GM18907 (cell line): ENCODE measurements around the gene NCKAP5.

ENCODE experiments used
- ATAC-seq: cut with Tn5 transposase; IDR thresholded peaks from one replicate; pipeline ENCODE4 v1.9.1; 2021; ENCODE audit warnings: mild to moderate bottlenecking, moderate library complexity; ENCODE audit not compliant: unreplicated experiment

NCKAP5 gene

DNA sequence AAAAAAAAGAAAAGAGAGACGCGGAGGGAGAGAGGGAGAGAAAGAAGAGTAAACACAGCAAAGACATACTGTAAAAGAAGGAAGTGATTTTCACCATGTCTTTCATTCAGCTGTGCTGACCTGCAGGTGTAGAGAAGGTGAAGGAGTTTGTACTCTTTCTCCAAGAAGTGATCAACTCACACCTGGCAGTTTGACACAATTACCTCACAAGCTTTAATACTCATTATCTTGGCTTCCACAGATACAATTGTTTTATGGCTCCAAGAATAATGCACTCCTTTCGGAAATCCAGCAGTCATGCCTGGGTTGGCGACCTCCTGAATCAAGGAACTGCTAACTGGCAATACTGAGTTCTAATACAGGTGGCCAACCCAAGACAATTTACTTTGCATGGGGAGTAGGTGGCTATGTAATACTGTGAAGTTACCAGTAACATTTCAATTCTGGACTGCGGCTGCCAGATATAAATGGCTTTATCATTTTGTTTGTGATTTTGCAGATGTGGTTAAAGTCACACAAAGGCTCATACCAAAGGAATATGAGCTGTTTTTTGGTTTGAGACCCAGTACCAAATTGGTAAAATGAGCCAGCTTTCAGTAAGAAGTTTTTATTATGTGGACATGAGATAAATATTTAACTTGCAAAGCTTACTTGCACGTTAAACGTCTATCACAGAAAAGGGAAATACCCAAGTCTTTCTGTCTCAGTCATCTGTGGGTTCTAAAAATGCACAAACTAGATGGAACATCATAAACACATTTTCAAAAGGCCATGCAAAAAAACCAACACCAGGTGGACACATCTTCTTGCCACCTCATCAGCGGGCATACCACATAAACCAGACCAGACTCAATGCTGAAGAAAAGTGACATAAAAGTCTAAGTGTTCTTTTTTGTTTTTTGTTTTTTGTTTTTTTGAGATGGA, 69.3 kb downstream of the NCKAP5 start:
- peak; percentile 73 for ATAC-seq

DNA sequence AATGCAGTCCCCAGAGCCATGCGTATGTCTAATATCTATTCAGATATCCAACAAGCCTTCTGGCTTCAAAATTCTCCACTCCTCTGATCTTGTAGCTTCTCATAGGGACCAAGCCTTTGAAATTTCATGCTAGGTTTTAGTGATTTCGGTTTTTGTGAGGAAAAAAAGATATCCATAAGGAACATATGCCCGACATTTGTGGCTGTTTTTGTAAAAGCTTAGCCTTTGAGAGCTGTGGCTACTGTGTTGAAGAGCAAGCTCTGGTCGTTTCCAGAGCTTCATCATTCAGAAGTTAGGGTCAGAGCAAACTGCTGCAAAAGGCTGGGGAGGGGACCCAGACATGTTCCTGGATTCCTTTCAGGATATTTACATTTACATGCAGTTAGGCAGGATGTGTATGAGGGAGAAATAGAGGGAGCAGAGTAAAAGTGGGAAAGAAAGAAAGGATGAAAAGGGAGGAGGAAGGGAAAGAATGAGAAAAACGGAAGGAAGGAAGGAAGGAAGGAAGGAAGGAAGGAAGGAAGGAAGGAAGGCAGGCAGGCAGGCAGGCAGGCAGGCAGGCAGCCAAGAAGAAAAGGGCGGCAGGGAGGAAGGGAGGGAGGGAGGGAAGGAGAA, 70.2 kb downstream of the NCKAP5 start:
- no peak for ATAC-seq

DNA sequence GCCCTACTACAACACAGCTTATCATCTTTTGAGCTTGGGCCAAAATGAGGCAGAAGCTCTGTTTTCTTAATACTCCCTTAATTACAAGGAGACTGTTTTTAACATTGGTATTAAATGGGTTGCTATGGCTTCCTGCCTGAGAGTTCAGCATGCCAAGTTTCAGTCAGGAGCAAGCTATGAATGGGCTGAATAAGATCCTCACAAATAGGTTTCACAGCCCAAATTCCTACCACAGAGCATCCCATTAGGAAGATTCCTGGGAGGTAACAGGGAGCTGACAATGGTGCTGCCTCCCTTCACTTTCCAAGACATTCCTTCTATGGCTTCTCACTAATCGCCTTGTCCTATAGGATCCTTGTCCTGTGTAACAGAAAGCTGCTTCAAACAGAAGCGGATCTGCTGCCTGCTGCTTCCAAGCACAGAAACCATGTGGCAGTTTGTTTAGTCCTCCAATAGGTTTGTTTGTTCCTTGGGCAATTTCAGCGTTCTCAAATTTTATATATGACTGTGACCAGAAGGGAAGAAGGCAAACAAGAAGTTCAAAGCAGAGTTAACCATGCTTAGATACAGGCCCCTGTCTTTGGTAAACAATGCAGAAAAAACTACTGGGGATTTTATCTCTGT, 70.9 kb downstream of the NCKAP5 start:
- ATAC-seq: no peak

DNA sequence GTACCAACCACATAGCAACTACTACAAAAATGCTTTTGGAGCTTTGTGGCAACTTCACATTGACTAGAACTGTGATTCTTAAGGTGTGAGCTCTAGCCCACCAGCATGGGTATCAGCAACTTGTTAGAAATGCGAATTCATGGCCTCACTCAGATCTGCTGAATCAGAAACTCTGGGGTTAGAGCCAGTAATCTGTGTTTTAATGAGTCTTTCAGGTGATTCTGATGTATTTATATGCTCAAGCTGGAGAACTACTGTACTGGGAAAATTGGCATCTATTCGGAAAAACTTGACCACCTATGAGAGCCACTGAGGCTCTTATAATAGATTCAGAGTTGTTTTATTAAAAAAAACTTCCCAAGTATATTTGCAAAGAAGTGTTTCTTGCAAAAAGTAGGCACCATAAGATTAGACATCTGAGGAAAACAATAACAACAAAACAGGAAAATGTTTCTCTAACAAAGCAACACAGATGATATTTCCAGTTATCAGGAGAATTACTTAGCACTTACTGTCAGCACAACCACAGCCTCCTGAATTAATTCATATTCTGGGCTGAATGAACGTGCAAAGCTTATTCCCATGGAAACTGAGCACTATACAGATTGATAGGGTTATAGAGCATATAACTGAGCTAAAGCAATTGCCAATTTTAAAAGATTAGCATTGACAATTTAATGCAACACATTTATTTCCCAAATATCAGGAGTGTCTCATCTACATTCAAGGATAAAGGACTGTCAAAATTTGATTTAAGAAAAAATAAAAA, 71.6 kb downstream of the NCKAP5 start:
- no peak for ATAC-seq

DNA sequence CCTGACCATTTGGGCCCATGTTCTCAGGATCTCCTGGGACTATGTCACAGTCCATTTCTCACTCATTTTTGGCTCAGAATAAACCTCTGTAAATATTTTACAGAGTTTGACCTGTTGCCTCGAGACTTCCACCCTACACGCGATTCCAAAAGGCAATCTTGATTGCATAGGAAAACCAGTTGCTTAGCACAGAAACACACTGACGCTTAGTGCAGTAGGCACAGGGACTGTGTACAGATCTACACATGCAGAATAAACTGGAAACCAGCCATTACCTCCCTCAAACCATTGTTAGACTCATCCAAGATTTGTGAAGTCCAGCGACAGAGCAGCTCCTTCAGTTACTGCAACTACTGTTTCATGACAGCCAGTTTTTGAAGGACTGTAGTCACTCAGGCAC, 73.0 kb downstream of the NCKAP5 start:
- no peak for ATAC-seq

DNA sequence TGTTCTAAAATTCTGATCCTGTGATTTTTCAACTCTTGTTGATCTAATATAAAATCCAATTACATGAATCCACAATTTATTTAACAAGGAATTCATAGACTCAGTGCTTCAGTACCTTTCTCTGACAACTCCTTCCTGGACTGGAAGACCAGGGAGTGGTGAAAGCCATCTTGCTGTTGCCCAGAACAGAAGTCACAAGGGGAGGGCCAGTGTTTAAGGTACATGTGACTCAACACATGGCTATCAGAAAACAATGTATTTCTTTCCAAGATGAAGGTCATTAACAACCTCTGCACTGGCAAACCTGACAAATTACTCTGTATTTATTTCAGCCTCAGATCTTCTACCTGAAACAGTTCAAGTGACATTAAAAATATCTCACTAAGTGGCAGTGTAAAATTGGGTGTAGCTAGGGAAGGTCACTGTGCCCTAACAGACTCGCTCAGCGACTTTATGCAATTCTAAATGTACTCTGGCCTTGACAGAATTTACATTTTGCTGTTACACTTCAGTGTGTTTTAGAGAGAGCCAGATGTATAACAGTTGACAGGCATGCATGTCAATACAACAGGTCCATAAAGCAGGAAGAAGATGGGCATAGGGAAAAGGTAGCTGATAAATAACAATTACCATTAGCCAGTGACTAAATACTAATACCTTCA, 75.4 kb downstream of the NCKAP5 start:
- no peak for ATAC-seq

DNA sequence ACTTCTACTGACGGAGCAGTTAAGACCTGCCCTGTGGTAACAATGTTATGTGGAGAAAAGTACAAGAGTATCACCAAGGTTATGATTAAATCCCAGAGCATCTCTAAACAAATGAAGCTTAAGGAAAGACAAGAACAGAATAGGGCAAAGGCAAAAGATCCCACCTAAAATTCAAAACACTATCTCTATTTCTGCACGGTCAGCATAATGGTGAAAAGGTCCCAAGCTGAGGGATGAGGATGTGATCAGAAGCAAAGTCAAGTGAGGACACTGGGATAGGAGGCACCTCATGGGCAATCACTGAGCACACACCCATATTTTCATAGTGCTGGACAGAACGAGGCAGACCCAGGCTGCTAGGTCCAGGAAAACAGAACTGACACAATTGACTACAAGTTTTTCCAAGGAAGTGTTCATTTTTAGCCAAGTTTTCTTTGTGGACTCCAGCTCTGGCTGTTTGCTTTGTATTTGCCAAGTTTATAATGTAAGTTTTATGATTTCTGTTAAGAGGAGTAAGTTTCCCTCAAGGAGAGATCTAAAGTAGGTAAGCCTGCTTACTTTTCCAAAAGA, 77.8 kb downstream of the NCKAP5 start:
- ATAC-seq: no peak

DNA sequence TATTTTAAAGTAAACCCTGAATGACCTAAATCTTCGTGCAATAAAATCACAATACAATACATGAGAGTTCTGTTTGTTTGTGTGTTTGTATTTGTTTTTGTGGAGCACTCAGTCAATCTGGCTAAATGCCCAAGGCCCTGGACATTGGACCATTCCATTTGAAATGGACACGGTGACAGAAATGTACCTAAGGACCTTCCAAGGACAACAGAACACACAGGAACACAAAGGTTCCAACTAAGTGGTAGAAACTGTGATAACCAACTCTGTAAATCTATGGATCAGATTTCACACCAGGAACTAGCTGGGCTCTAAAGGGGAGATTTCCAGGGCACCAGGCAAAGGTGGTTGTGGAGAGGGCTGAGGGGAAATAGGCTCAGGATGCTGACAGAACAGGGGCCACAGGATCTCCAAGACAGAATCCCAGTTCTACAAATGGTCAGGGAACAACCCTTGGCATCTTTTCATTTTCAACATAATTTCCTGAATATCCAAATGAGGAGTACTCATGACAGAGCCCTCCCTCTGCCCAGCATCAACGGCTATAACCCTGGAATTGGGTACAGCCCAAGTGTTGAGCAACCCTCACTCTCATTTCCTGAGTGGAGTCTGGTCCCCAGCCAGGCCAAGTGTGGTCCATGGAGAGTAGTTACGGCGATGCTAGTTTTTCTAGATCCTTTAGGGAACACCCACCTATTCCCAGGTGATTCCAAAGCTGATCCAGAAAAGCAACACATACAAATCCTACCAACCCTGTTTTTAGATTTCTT, 78.4 kb downstream of the NCKAP5 start:
- no peak for ATAC-seq

DNA sequence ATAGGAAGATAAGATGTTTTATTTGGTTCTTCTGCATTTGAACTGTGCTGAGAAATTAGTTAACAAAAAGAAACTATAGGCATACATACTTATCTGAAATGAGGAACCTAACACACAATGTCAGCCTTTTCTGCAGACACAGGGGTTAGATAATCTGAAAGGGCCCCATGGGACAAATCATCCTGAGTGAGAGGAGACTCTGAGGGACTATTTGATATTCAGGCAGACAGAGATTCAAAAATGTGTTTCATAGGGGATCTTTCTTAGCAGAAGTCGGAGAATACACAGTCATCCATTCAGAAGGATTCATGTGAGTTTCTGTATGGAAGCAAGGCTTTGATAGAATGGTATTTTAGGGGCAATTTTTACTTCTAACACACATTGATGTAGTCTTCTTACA, 79.1 kb downstream of the NCKAP5 start:
- no peak for ATAC-seq

DNA sequence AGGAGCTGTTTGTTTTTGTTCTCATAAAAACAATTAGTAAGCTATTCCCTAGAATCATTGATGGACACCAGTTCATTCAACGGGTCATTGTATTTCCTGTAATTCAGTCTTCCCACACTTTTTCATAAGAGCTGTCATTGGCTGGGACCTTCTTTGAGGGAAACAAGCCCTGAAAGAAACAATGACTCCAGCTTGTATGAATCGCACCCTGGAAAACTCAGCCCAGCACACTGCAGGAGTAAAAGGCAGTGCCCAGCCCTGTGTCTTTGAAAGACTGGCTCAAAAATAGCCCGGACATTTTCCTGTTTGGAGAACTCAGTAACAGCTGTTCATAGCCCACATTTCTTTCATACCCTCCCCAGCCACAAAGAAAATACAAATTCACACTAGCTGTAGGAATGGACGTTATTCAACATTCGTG, 81.5 kb downstream of the NCKAP5 start:
- no peak for ATAC-seq

DNA sequence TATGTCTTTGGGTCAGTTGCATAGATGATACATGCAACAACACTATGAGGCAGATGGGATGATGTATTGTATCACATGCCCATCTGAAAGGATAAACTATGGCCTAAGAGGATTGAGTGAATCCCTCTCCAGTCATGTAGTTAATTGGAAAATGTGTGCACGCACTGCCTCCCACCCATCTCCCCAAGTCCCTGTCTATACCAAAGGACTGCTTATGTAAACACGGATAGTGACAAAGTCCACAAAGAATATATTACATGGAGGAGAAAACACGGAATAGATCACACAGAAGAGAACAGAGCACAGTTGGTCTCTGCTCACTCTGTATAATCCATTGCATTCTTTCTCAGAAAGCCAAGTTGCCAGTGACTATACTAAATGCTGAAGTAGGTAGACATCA, 82.4 kb downstream of the NCKAP5 start:
- no peak for ATAC-seq

DNA sequence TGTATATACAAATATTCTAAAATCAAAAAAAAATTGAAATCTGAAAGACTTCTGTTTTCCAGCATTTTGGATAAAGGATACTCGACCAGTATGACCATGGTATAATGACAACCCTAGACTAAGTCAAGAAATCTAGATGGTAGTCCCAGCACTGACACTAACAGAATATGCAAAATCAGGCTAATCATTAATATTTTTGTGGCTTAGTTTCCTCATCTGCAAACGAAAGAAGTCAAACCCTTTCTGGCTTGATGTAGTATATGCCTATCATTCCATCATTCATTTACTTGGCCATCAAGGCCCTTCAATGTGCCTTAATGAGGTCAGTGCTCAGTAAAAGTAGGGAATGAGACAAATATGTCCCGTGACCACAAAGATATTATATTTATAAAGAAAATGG, 83.5 kb downstream of the NCKAP5 start:
- peak; percentile 75 for ATAC-seq

DNA sequence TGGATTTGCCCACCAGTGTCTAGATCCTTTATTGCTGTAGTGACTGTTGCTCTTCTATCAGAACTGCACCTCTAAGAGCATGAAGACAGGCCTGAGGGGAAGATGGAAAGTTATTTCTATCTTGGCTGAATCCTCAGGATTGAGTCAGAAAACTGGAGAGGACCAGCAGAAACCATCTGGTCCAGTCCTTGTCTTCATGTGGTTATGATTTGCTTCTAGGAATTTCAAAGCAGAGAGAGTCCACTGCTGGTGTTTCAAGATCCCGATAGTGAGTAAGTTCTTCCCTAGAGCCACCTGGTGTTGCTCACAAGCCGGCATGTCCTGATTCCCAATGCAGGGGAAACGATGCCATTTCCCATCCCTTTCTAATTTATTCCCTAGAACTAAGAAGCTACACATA, 84.2 kb downstream of the NCKAP5 start:
- no peak for ATAC-seq

DNA sequence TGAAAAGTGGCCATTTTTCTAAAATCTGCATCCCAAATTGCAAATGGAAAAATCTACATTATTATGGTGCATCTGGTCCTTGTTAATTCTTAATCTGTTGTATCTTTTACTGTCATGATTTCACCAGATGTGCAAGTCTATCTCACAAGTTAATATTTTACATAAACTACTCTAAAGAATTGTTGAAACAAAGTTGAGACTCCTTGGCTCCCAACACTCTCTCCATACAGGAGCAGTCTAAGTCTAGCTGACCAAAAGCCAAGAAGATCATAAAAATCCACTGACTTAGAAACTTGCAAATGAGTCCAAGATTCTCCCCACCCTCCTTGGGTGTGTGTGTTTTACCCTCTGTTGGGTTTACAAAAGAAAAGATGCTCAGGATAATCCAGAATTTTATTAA, 85.1 kb downstream of the NCKAP5 start:
- no peak for ATAC-seq

DNA sequence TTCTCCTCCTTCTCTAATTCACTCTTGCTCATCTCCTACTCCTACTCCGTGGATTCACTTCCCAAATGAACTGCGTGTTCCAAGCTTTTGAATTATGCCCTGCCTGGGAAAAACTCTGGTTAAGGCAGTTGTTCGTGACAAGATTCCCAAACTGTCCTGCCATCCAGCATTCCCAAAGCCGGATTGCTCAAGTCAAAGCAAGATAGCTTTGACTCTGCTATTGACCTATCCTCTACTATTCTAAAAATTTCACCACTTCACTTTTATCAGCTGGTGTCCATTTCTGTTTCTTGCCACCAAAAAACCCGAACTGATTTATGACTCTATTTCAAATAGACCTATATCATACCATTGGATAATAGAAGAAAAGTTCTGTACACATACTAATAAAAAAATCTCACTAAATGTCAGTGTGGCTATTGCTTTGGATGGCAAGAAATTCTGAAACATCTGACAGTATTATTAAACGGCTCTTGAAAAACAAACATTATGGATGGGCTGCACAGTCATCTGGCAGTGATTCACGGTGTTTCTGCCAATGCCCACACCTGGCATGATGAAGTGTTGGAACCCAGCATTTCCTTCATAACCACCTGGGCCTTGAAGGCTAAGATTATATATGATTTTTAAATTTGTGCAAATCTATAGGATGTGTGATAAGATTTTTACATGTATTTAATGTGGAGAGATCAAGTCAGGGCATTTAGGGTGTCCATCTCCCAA, 87.4 kb downstream of the NCKAP5 start:
- no peak for ATAC-seq

DNA sequence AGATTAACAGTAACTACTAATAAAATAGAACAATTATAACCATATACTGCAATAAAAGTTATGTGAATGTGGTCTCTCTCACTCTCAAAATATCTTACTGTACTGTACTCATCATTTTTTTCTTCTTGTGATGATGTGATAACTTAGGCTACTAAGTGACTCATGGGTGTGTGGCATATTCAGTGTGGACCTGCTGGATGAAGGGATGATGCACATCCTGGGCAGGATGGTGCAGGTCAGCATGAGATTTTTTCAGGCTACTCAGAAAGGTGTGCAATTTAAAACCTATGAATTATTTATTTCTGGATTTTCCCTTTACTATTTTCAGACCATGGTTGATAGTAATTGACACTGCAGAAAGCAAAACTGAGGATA, 90.7 kb downstream of the NCKAP5 start:
- no peak for ATAC-seq

DNA sequence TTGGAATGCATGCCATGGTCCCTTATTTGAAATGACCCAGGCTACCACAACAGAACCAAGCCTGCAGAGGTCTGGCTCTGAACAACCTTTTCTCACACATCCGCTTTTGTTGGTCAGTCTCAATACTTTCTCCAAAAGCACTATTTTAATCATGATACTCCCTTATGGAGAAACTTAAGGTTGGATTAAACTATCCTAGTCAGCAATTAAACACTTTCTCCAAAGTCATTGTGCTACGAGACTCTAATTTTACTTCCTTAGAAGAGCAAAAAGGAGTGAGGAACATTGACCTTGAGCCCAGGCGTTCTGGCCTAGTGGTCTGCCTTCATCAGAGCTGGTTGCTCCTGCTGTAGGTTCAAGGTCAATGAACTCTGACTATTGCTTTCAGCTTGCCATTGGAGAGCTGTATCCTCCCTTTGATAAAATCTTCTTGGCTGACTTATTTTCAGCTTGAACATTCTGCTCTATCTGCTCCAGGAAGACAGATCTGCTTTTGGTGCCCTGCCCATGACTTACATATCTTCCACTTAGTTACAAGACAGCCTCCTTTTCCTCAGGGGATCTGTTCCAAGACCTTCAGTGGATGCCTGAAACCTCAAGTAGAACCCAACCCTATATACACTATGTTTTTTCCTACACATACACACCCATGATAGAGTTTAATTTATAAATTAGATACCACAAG, 91.2 kb downstream of the NCKAP5 start:
- ATAC-seq: no peak

DNA sequence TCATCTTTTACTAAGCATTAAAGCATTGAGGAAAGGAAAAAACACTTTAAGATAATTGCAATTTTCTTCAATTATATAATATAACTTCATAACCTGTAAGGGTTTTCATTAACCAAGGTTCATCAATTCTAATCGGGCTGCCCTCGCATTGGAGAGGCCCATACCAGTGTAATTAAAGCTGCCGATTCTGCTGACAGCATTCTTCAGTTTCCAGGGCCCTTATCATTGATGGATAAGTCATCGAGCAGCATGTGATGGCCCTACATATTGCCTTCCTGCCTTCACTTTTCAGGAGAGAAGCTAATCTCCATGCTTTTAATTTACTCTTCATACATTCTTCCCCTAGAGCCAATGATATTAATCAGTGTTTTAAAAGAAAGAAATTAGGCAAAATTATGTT, 92.0 kb downstream of the NCKAP5 start:
- ATAC-seq: no peak
